ENCODE data around the gene FAIM. TPM values are rescaled to one million over a fixed set of nuclear protein-coding genes. Genes with fewer than 3 reads are reported as not detected.
A peak's percentile ranks its signal among the peaks of the same experiment; 100 is the strongest.
"Not testable (repeated sequence)": the region's sequence is repeated elsewhere in the genome, so short reads cannot be mapped to it uniquely, and the experiment has no call there.

Gene FAIM
- total RNA-seq, result 10.6 to 17.0 TPM (median 16.5 TPM) in 3 replicates
- long read RNA-seq, transcript FAIM-204 (5 exons, 946 nt), result major isoform, 14 of 23 reads
- long read RNA-seq, partial matches to known transcripts, result 0 of 23 reads
- long read RNA-seq, other reads (novel, unspliced or antisense), result 4 of 23 reads

- no peaks in the 10 kb centered on the region for H3K9me3 Mint-ChIP-seq (ENCODE audit: low read depth)
- peaks cover 17% of the 10 kb centered on the region for H3K4me1 Mint-ChIP-seq (ENCODE audit: low read depth)
- TF ChIP-seq CTCF (IDR thresholded peaks at IDR 0.05), result no peak
- H3K27me3 Mint-ChIP-seq (ENCODE audit: low read depth), result no peaks in the 10 kb centered on the region
- H3K27ac Mint-ChIP-seq (ENCODE audit: unreplicated experiment), result peak within 1 kb of the TSS; percentile 85
- peak within 1 kb of the TSS; percentile 65 for H3K4me3 Mint-ChIP-seq (ENCODE audit: unreplicated experiment)
- DNase-seq (ENCODE audit: low spot score), result peak; percentile 90
- no peaks in the 10 kb centered on the region for H3K36me3 Mint-ChIP-seq (ENCODE audit: low read depth)
These were observed at the start of gene FAIM for GRCh38 chr3:138608322-138609135. TSS of gene FAIM (plus strand) at chr3:138608771. CDS start at chr3:138619727, 10,956 bp downstream.

- DNase-seq (ENCODE audit: low spot score), result no peak
- no peak overlapping the region for H3K4me3 Mint-ChIP-seq (ENCODE audit: unreplicated experiment)
- H3K4me1 Mint-ChIP-seq (ENCODE audit: low read depth), result no peaks in the 10 kb centered on the region
- no peak for TF ChIP-seq CTCF (IDR thresholded peaks at IDR 0.05)
- peaks cover 28% of the 10 kb centered on the region for H3K9me3 Mint-ChIP-seq (ENCODE audit: low read depth)
- H3K27ac Mint-ChIP-seq (ENCODE audit: unreplicated experiment), result no peak overlapping the region
- H3K27me3 Mint-ChIP-seq (ENCODE audit: low read depth), result no peaks in the 10 kb centered on the region
- H3K36me3 Mint-ChIP-seq (ENCODE audit: low read depth), result peaks cover 20% of the 10 kb centered on the region
These were observed 49.4 kb upstream of the FAIM start for GRCh38 chr3:138559134-138559533.

GRCh38 chr3:138560501-138560900, 48.1 kb upstream of the FAIM start:
- peaks cover 17% of the 10 kb centered on the region for H3K36me3 Mint-ChIP-seq (ENCODE audit: low read depth)
- TF ChIP-seq CTCF (IDR thresholded peaks at IDR 0.05), result no peak
- DNase-seq (ENCODE audit: low spot score), result no peak
- peaks cover 25% of the 10 kb centered on the region for H3K9me3 Mint-ChIP-seq (ENCODE audit: low read depth)
- no peak overlapping the region for H3K27ac Mint-ChIP-seq (ENCODE audit: unreplicated experiment)
- H3K4me1 Mint-ChIP-seq (ENCODE audit: low read depth), result no peaks in the 10 kb centered on the region
- H3K4me3 Mint-ChIP-seq (ENCODE audit: unreplicated experiment), result no peak overlapping the region
- H3K27me3 Mint-ChIP-seq (ENCODE audit: low read depth), result no peaks in the 10 kb centered on the region

GRCh38 chr3:138562902-138563301, 45.7 kb upstream of the FAIM start:
- H3K27ac Mint-ChIP-seq (ENCODE audit: unreplicated experiment); H3K4me1 Mint-ChIP-seq (ENCODE audit: low read depth); DNase-seq (ENCODE audit: low spot score); H3K27me3 Mint-ChIP-seq (ENCODE audit: low read depth); H3K4me3 Mint-ChIP-seq (ENCODE audit: unreplicated experiment): not testable (repeated sequence)
- Mint-ChIP-seq H3K36me3 (ENCODE audit: low read depth) (peaks cover 20% of the 10 kb centered on the region), H3K9me3 (ENCODE audit: low read depth) (peaks cover 15% of the 10 kb centered on the region)

- H3K9me3 Mint-ChIP-seq (ENCODE audit: low read depth); DNase-seq (ENCODE audit: low spot score); H3K4me3 Mint-ChIP-seq (ENCODE audit: unreplicated experiment); H3K27ac Mint-ChIP-seq (ENCODE audit: unreplicated experiment); H3K27me3 Mint-ChIP-seq (ENCODE audit: low read depth); H3K4me1 Mint-ChIP-seq (ENCODE audit: low read depth): not testable (repeated sequence)
- H3K36me3 Mint-ChIP-seq (ENCODE audit: low read depth), result peaks cover 10% of the 10 kb centered on the region
These were observed 42.3 kb upstream of the FAIM start for GRCh38 chr3:138566293-138566692.

- no peaks in the 10 kb centered on the region for H3K4me1 Mint-ChIP-seq (ENCODE audit: low read depth)
- no peaks in the 10 kb centered on the region for H3K27me3 Mint-ChIP-seq (ENCODE audit: low read depth)
- H3K4me3 Mint-ChIP-seq (ENCODE audit: unreplicated experiment), result no peak overlapping the region
- TF ChIP-seq CTCF (IDR thresholded peaks at IDR 0.05), result no peak
- peaks cover 5% of the 10 kb centered on the region for H3K9me3 Mint-ChIP-seq (ENCODE audit: low read depth)
- no peak overlapping the region for H3K27ac Mint-ChIP-seq (ENCODE audit: unreplicated experiment)
- H3K36me3 Mint-ChIP-seq (ENCODE audit: low read depth), result peaks cover 11% of the 10 kb centered on the region
- DNase-seq (ENCODE audit: low spot score), result no peak
These were observed 41.2 kb upstream of the FAIM start for GRCh38 chr3:138567403-138567802.

All from chondrocyte (in vitro differentiated cells).